ENCODE measurements around the gene SERPIND1.

- TF ChIP-seq CTCF (IDR thresholded peaks at IDR 0.05) (no peak), EZH2 (IDR thresholded peaks at IDR 0.05; ENCODE audit: borderline replicate concordance, insufficient read depth, low read depth, low read length, poor library complexity, severe bottlenecking) (no peak)
Observed at GRCh38 chr22:20774882-20775281, 969 bp downstream of the SERPIND1 start.
